Transverse colon (tissue), 4 donors: ENCODE results near the gene STRA8.

Experiments
- CTCF ChIP-seq, 5 experiments: fragments of 200-600 bp in 3 of 5; fragments of 450-650 bp in 2 of 5; sonication (generic) in 3 of 5; IDR thresholded peaks; 1 replicate in 2 of 5; 2 replicates in 3 of 5; pipeline ENCODE4 v1.5.1; 2016 to 2017; ENCODE audit warnings: antibody characterized with exemption in 5 of 5, inconsistent platforms in 3 of 5, mild to moderate bottlenecking in 2 of 5, moderate library complexity in 1 of 5
- POLR2AphosphoS5 ChIP-seq, 3 donors: sonication (generic); formaldehyde crosslinking; IDR thresholded peaks; one replicate each; pipeline ENCODE4 v1.6.1; 2016; ENCODE audit warnings: antibody characterized with exemption in 3 of 3

- TF ChIP-seq CTCF (IDR thresholded peaks at IDR 0.05) (no peak), POLR2AphosphoS5 (IDR thresholded peaks at IDR 0.05) (no peak)
These were observed 1.6 kb upstream of the STRA8 start for GRCh38 chr7:135232087-135232486.
